ENCODE measurements around the gene PRDM15. TPM values are rescaled to one million over a fixed set of nuclear protein-coding genes. Genes with fewer than 3 reads are reported as not detected.

PRDM15 gene
- total RNA-seq, 4 donors from 2014 or later = 4.7 to 12.3 (median 7.3) TPM

DNA sequence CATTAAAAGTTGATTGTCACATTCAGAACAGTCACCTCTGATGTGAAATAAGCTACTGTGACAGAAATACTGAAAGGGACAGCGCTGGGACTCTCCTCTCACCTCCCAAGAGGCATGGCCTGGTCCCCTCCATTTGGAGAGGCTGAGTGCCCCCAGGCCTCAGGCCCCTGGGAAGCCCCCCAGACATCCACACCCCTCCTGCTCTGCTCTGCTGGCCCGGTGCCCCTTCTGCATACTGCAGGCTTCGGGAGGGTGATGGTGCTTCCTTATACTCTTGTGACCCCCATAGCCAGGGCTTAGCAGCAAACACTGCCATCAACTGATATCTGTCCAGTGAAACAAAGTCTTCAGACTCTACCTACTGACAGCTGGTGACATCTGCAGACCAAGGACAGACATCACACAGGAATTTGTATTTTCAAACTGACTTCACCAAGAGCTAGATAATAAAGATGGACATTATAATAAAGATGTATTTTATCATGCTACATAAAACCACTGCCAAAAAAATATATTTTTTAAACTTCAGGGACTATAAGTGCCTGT is 37.8 kb upstream of the PRDM15 start:
- TF ChIP-seq POLR2A (IDR thresholded peaks at IDR 0.05) = no peak
- TF ChIP-seq, protein P1, sequence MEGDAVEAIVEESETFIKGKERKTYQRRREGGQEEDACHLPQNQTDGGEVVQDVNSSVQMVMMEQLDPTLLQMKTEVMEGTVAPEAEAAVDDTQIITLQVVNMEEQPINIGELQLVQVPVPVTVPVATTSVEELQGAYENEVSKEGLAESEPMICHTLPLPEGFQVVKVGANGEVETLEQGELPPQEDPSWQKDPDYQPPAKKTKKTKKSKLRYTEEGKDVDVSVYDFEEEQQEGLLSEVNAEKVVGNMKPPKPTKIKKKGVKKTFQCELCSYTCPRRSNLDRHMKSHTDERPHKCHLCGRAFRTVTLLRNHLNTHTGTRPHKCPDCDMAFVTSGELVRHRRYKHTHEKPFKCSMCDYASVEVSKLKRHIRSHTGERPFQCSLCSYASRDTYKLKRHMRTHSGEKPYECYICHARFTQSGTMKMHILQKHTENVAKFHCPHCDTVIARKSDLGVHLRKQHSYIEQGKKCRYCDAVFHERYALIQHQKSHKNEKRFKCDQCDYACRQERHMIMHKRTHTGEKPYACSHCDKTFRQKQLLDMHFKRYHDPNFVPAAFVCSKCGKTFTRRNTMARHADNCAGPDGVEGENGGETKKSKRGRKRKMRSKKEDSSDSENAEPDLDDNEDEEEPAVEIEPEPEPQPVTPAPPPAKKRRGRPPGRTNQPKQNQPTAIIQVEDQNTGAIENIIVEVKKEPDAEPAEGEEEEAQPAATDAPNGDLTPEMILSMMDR (IDR thresholded peaks at IDR 0.05) = no peak
- intact Hi-C loops (cut with DNase I) = no loop called here
- no peaks in the 10 kb centered on the region for H3K4me1 ChIP-seq
- no peaks in the 10 kb centered on the region for H3K9me3 ChIP-seq
- no peak overlapping the region for H3K4me3 ChIP-seq (replicated peaks in 1 of 3)
- no peak for DNase-seq
- no peaks in the 10 kb centered on the region for H3K27me3 ChIP-seq
- peak overlapping the region in 1 of 3 donors; percentile 28 for H3K27ac ChIP-seq
- 77 to 100% methylated on average over 2 to 3 of the region's 3 CpGs for WGBS, 2 donors
- peaks cover 10 to 13% of the 10 kb centered on the region in 2 donors for H3K36me3 ChIP-seq

DNA sequence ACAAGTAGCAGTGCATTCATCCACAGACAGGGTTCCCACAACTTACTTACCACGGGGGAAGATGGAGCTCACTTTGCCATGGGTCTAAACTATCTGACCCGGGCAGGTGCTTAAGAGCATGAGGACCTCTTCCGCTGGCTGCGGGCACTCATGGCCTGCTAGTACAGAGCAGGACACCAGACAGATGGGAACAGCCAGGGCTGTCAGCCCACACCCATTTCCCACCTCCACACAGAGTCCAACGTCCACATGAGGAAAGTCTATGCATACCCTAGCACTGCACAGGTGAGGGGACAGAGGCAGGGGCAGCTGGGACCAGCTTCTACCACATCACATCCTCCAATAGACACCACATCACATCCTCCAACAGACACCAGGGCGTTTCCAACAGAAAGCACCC is 35.8 kb upstream of the PRDM15 start:
- no peak for TF ChIP-seq POLR2A (IDR thresholded peaks at IDR 0.05)
- TF ChIP-seq, protein P1 (IDR thresholded peaks at IDR 0.05) = no peak
- intact Hi-C loops (cut with DNase I) = no loop called here
- WGBS, 2 donors = 90 to 94% methylated on average over 5 to 6 of the region's 6 CpGs
- no peaks in the 10 kb centered on the region for H3K27me3 ChIP-seq
- no peaks in the 10 kb centered on the region for H3K4me1 ChIP-seq
- H3K9me3 ChIP-seq = no peaks in the 10 kb centered on the region
- no peak for DNase-seq
- H3K36me3 ChIP-seq = peaks cover 10 to 13% of the 10 kb centered on the region in 2 donors
- no peak overlapping the region for H3K4me3 ChIP-seq (replicated peaks in 1 of 3)
- H3K27ac ChIP-seq = no peak overlapping the region

DNA sequence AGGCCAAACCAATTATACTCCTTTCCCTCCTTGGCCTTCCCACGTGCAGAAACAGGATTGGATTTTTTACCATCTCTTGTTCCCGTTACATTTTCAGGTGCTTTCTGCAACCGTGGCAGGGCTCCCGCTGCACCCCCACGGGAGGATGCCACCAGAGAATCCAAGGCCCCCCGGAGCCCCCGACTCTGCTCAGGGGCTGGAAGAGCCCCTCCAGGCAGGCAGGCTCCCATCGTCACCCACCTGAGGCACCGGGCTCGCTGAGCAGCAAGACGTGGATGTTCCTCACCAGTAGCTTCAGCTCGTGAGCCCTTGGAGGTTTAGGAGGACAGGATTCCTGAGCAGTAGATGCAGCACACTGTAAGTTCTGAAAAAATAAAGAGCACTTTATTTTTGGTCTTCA is 35.2 kb upstream of the PRDM15 start:
- Histone ChIP-seq H3K27ac (no peak overlapping the region), H3K36me3 (peaks cover 10 to 13% of the 10 kb centered on the region in 2 donors), H3K4me3 (replicated peaks in 1 of 3) (no peak overlapping the region), H3K4me1 (no peaks in the 10 kb centered on the region), H3K27me3 (no peaks in the 10 kb centered on the region), H3K9me3 (no peaks in the 10 kb centered on the region)
- no peak for DNase-seq
- intact Hi-C loops (cut with DNase I) = no loop called here
- TF ChIP-seq POLR2A (IDR thresholded peaks at IDR 0.05) = no peak
- TF ChIP-seq, protein P1 (IDR thresholded peaks at IDR 0.05) = no peak
- WGBS, 2 donors = 92 to 96% methylated on average over 12 of the region's 12 CpGs

DNA sequence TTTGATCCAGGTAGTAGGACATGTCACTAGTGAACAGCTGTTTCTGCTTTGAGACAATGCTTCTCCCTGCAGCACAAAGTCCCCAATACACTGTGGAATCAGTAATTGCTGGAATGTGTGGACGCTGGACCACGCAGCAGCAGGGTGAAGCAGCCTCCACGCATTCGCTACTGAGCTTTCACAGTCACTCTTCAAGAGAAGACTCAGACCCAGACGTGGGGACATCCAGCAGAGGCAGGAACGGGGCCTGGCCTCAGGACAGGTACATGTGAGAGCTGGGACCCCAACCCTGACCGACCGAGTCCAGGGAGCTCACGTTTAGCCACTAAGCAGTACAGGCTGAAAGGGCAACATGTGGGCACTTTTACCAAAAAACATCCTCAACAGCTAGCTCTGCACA is 34.1 kb upstream of the PRDM15 start:
- DNase-seq = no peak
- Histone ChIP-seq H3K9me3 (no peaks in the 10 kb centered on the region), H3K27me3 (no peaks in the 10 kb centered on the region), H3K27ac (no peak overlapping the region), H3K4me1 (no peaks in the 10 kb centered on the region), H3K4me3 (replicated peaks in 1 of 3) (no peak overlapping the region), H3K36me3 (peaks cover 9 to 13% of the 10 kb centered on the region in 2 donors)
- TF ChIP-seq, protein P1 (IDR thresholded peaks at IDR 0.05) = no peak
- no peak for TF ChIP-seq POLR2A (IDR thresholded peaks at IDR 0.05)
- intact Hi-C loops (cut with DNase I) = no loop called here
- WGBS, 2 donors = 80 to 82% methylated on average over 6 to 9 of the region's 9 CpGs

DNA sequence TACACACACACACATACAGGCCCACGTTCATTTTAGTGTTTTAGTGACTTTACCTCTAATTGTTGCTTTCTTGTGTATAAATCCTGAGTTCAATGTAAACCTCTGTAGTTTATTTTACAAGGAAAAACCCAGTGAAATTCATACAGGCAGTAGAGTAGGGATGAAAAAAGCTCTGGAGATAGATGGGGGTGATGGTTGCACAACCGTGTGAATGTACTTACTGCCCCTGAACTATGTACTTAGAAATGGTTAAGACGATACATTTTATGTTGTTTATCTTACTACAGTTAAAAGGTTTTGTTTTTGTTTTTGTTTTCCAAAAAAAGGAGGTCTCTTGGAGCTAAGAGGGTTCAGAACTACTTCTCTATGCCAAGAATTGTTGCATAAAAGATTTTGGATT is 29.7 kb upstream of the PRDM15 start:
- H3K36me3 ChIP-seq = peaks cover 0 to 15% of the 10 kb centered on the region in 2 donors
- intact Hi-C loops (cut with DNase I) = no loop called here
- no peaks in the 10 kb centered on the region for H3K9me3 ChIP-seq
- no peak overlapping the region for H3K4me3 ChIP-seq (replicated peaks in 1 of 3)
- DNase-seq = no peak
- no peaks in the 10 kb centered on the region for H3K27me3 ChIP-seq
- H3K27ac ChIP-seq = no peak overlapping the region
- WGBS, 2 donors = 81% methylated on average over 3 of the region's 3 CpGs
- TF ChIP-seq, protein P1 (IDR thresholded peaks at IDR 0.05) = no peak
- no peak for TF ChIP-seq POLR2A (IDR thresholded peaks at IDR 0.05)
- H3K4me1 ChIP-seq = no peaks in the 10 kb centered on the region

Data from thyroid gland (tissue), 4 donors.